Adipocyte (in vitro differentiated cells): ENCODE results near the gene ZBTB48.

ENCODE experiments used
- DNase-seq: peaks from one replicate; pipeline ENCODE4 v3.0.0-alpha.2; 2015; ENCODE audit warnings: low read depth
- H3K27me3 ChIP-seq: replicated peaks from 2 replicates; pipeline ENCODE4 v1.7.0; 2013; ENCODE audit warnings: mild to moderate bottlenecking, low read length, moderate library complexity; ENCODE audit not compliant: control insufficient read depth, insufficient read depth
- H3K36me3 ChIP-seq: 2 replicates; pipeline ENCODE4 v1.7.0; 2013; ENCODE audit warnings: low read length, mild to moderate bottlenecking, moderate library complexity; ENCODE audit not compliant: control insufficient read depth, insufficient read depth, severe bottlenecking
- H3K4me1 ChIP-seq: 2 replicates; pipeline ENCODE4 v1.7.0; 2013; ENCODE audit warnings: mild to moderate bottlenecking, low read length, moderate library complexity; ENCODE audit not compliant: control insufficient read depth, insufficient read depth
- H3K4me3 ChIP-seq: 2 replicates; pipeline ENCODE4 v1.7.0; 2013; ENCODE audit warnings: mild to moderate bottlenecking, low read length, moderate library complexity
- H3K9ac ChIP-seq: 2 replicates; pipeline ENCODE4 v1.7.0; 2013; ENCODE audit warnings: mild to moderate bottlenecking, low read length, moderate library complexity
- H3K9me3 ChIP-seq: 2 replicates; pipeline ENCODE4 v1.7.0; 2013; ENCODE audit warnings: mild to moderate bottlenecking, low read length, moderate library complexity; ENCODE audit not compliant: control insufficient read depth

The ZBTB48 gene

GRCh38 chr1:6585841-6586240, 6.0 kb downstream of the ZBTB48 start:
- no peak for DNase-seq
- Histone ChIP-seq H3K36me3 (peaks cover 23% of the 10 kb centered on the region), H3K27me3 (no peaks in the 10 kb centered on the region), H3K9me3 (no peaks in the 10 kb centered on the region), H3K9ac (no peak overlapping the region), H3K4me1 (peaks cover 12% of the 10 kb centered on the region), H3K4me3 (no peak overlapping the region)

- no peak overlapping the region for H3K4me3 ChIP-seq
- H3K36me3 ChIP-seq: peaks cover 29% of the 10 kb centered on the region
- H3K27me3 ChIP-seq: no peaks in the 10 kb centered on the region
- H3K9ac ChIP-seq: no peak overlapping the region
- H3K4me1 ChIP-seq: peaks cover 8% of the 10 kb centered on the region
- DNase-seq: no peak
- no peaks in the 10 kb centered on the region for H3K9me3 ChIP-seq
Observed at GRCh38 chr1:6586404-6586816, 6.6 kb downstream of the ZBTB48 start.

GRCh38 chr1:6587261-6588005, 7.6 kb downstream of the ZBTB48 start:
- H3K36me3 ChIP-seq: peaks cover 39% of the 10 kb centered on the region
- H3K4me1 ChIP-seq: peaks cover 11% of the 10 kb centered on the region
- H3K9me3 ChIP-seq: no peaks in the 10 kb centered on the region
- no peak for DNase-seq
- no peak overlapping the region for H3K9ac ChIP-seq
- no peak overlapping the region for H3K4me3 ChIP-seq
- no peaks in the 10 kb centered on the region for H3K27me3 ChIP-seq

- H3K27me3 ChIP-seq: no peaks in the 10 kb centered on the region
- H3K4me3 ChIP-seq: no peak overlapping the region
- peaks cover 48% of the 10 kb centered on the region for H3K36me3 ChIP-seq
- H3K9me3 ChIP-seq: no peaks in the 10 kb centered on the region
- no peak overlapping the region for H3K9ac ChIP-seq
- H3K4me1 ChIP-seq: peaks cover 11% of the 10 kb centered on the region
- no peak for DNase-seq
Observed at GRCh38 chr1:6588128-6588892, 8.5 kb downstream of the ZBTB48 start.

GRCh38 chr1:6588893-6589520, 9.2 kb downstream of the ZBTB48 start:
- no peaks in the 10 kb centered on the region for H3K27me3 ChIP-seq
- H3K4me3 ChIP-seq: no peak overlapping the region
- no peaks in the 10 kb centered on the region for H3K9me3 ChIP-seq
- peak overlapping the region; percentile 30 for H3K9ac ChIP-seq
- H3K4me1 ChIP-seq: peaks cover 11% of the 10 kb centered on the region
- peak; percentile 13 for DNase-seq
- peaks cover 55% of the 10 kb centered on the region for H3K36me3 ChIP-seq

- no peak overlapping the region for H3K4me3 ChIP-seq
- no peak overlapping the region for H3K9ac ChIP-seq
- no peaks in the 10 kb centered on the region for H3K9me3 ChIP-seq
- DNase-seq: no peak
- H3K4me1 ChIP-seq: peaks cover 11% of the 10 kb centered on the region
- H3K36me3 ChIP-seq: peaks cover 64% of the 10 kb centered on the region
- no peaks in the 10 kb centered on the region for H3K27me3 ChIP-seq
Observed at GRCh38 chr1:6590046-6590445, 10.3 kb downstream of the ZBTB48 start.

- peaks cover 12% of the 10 kb centered on the region for H3K4me1 ChIP-seq
- H3K9ac ChIP-seq: no peak overlapping the region
- H3K27me3 ChIP-seq: no peaks in the 10 kb centered on the region
- H3K9me3 ChIP-seq: no peaks in the 10 kb centered on the region
- H3K4me3 ChIP-seq: no peak overlapping the region
- DNase-seq: no peak
- peaks cover 76% of the 10 kb centered on the region for H3K36me3 ChIP-seq
Observed at GRCh38 chr1:6591222-6591621, 11.4 kb downstream of the ZBTB48 start.

GRCh38 chr1:6591644-6592043, 11.8 kb downstream of the ZBTB48 start:
- no peaks in the 10 kb centered on the region for H3K27me3 ChIP-seq
- peaks cover 80% of the 10 kb centered on the region for H3K36me3 ChIP-seq
- H3K4me1 ChIP-seq: peaks cover 17% of the 10 kb centered on the region
- no peaks in the 10 kb centered on the region for H3K9me3 ChIP-seq
- no peak overlapping the region for H3K4me3 ChIP-seq
- DNase-seq: no peak
- peak overlapping the region; percentile 21 for H3K9ac ChIP-seq

- Histone ChIP-seq H3K9ac (no peak overlapping the region), H3K9me3 (no peaks in the 10 kb centered on the region), H3K4me3 (no peak overlapping the region), H3K27me3 (no peaks in the 10 kb centered on the region), H3K36me3 (peaks cover 88% of the 10 kb centered on the region), H3K4me1 (peaks cover 25% of the 10 kb centered on the region)
- no peak for DNase-seq
Observed at GRCh38 chr1:6592441-6592840, 12.6 kb downstream of the ZBTB48 start.

GRCh38 chr1:6592865-6593593, 13.2 kb downstream of the ZBTB48 start:
- no peak for DNase-seq

GRCh38 chr1:6593810-6594209, 14.0 kb downstream of the ZBTB48 start:
- Histone ChIP-seq H3K4me3 (no peak overlapping the region), H3K9me3 (no peaks in the 10 kb centered on the region), H3K36me3 (peaks cover 95% of the 10 kb centered on the region)

More at GRCh38 chr1:6592865-6593593, 13.2 kb downstream of the ZBTB48 start:
- no peak overlapping the region for H3K4me3 ChIP-seq
- no peaks in the 10 kb centered on the region for H3K9me3 ChIP-seq
- H3K9ac ChIP-seq: no peak overlapping the region
- peaks cover 31% of the 10 kb centered on the region for H3K4me1 ChIP-seq
- H3K27me3 ChIP-seq: no peaks in the 10 kb centered on the region
- H3K36me3 ChIP-seq: peaks cover 94% of the 10 kb centered on the region

More at GRCh38 chr1:6593810-6594209, 14.0 kb downstream of the ZBTB48 start:
- H3K9ac ChIP-seq: no peak overlapping the region
- no peak for DNase-seq
- H3K27me3 ChIP-seq: no peaks in the 10 kb centered on the region
- H3K4me1 ChIP-seq: peaks cover 34% of the 10 kb centered on the region
